ENCODE data around the gene NT5C2. TPM values are rescaled to one million over a fixed set of nuclear protein-coding genes. Genes with fewer than 3 reads are reported as not detected.

Gene NT5C2
- total and polyA plus RNA-seq, 2 donors (not counting 3 experiments of a cell fraction or from before 2014, with no cell fraction given): 47.2 to 69.9 TPM

DNA sequence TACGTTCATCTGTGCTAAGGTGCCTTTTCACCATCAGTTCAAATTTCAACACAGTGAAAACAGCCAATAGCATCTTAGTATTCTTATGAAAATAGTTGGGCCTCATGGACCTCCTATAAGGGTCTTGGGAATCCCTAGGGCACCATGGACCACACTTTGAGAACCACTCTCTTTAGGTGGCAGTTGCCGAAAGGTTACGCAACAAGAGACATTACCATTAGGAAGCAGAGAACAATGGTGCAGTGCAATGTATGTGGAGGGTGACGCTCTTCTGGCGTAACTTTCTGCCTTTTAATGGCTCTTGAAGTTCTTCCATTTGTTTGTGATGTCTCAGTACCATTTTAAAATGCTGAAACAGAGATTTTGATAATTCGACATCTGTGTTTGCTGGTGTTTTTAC lies 143.8 kb downstream of the NT5C2 start:
- no peaks in the 10 kb centered on the region for H3K79me2 ChIP-seq (ENCODE audit: control insufficient read depth, insufficient read depth, low read length)
- no peak overlapping the region for H3K27ac ChIP-seq (ENCODE audit: insufficient read depth, low read depth, low read length)
- no peaks in the 10 kb centered on the region for H3K9me1 ChIP-seq (replicated peaks; ENCODE audit: control insufficient read depth, extremely low read depth, insufficient read depth, low read length)
- ChIA-PET POLR2A (no interaction called here), CTCF (no interaction called here)
- H3K4me1 ChIP-seq (ENCODE audit: control insufficient read depth, extremely low read depth, insufficient read depth, low read length): no peaks in the 10 kb centered on the region
- H4K20me1 ChIP-seq (replicated peaks; ENCODE audit: control insufficient read depth, extremely low read depth, insufficient read depth, low read length): no peaks in the 10 kb centered on the region
- dilution Hi-C loops (cut with MboI; ENCODE audit: extremely low pct_ligation_motif_present, low sequenced_read_pairs): no loop called here
- intact Hi-C loops (cut with micrococcal nuclease): no loop called here
- H3K4me3 ChIP-seq (replicated peaks in 1 of 3; ENCODE audit: insufficient read depth in 1 of 3, low read depth in 1 of 3, low read length in 3 of 3): no peak overlapping the region
- no peak overlapping the region for H3K4me2 ChIP-seq (ENCODE audit: insufficient read depth, low read length)
- H3K9ac ChIP-seq (replicated peaks; ENCODE audit: extremely low read depth, insufficient read depth, low read length): no peak overlapping the region
- no TSS peak for BruUV-seq (replicated peaks)
- no peaks in the 10 kb centered on the region for H3K9me3 ChIP-seq (replicated peaks; ENCODE audit: control insufficient read depth, insufficient read depth, low read length)
- FAIRE-seq (no peak), DNase-seq (ENCODE audit: low read depth, low spot score) (no peak)
- no peak overlapping the region for H2AFZ ChIP-seq (ENCODE audit: low read depth, low read length)
- H3K27me3 ChIP-seq (ENCODE audit: control insufficient read depth in 2 of 2, insufficient read depth in 2 of 2, low read length in 2 of 2): peaks cover 0 to 10% of the 10 kb centered on the region in 2 experiments
- H3K36me3 ChIP-seq (ENCODE audit: control insufficient read depth in 2 of 2, extremely low read depth in 1 of 2, insufficient read depth in 2 of 2, low read length in 2 of 2): no peaks in the 10 kb centered on the region
- TF ChIP-seq POLR2AphosphoS5 (IDR thresholded peaks at IDR 0.05; ENCODE audit: insufficient read depth, low read depth, low read length) (no peak), FOS (IDR thresholded peaks at IDR 0.05; ENCODE audit: borderline replicate concordance, insufficient read depth, low read length) (no peak), POLR2A (IDR thresholded peaks at IDR 0.05; ENCODE audit: low read depth, low read length) (no peak), JUN (IDR thresholded peaks at IDR 0.05; ENCODE audit: borderline replicate concordance, insufficient read depth, insufficient read length, low read depth) (no peak), CTCF (IDR thresholded peaks at IDR 0.05; ENCODE audit: extremely low read depth in 1 of 2, insufficient read depth in 1 of 2, low read depth in 1 of 2, low read length in 2 of 2) (no peak), GATA2 (IDR thresholded peaks at IDR 0.05; ENCODE audit: insufficient read depth, insufficient read length, low read depth, low read length) (no peak), MYC (IDR thresholded peaks at IDR 0.05; ENCODE audit: low read depth, low read length) (no peak), EZH2 (IDR thresholded peaks at IDR 0.05; ENCODE audit: borderline replicate concordance, low read depth, low read length, severe bottlenecking) (no peak)
- TF ChIP-seq, protein P1, sequence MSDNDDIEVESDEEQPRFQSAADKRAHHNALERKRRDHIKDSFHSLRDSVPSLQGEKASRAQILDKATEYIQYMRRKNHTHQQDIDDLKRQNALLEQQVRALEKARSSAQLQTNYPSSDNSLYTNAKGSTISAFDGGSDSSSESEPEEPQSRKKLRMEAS (IDR thresholded peaks at IDR 0.05; ENCODE audit: insufficient read depth, insufficient read length): no peak

All from endothelial cell of umbilical vein (primary cell).